Vagina (tissue), 2 donors: Measurements from ENCODE around the gene CELSR2. TPM values are rescaled to one million over a fixed set of nuclear protein-coding genes. Genes with fewer than 3 reads are reported as not detected.

Experiments
- DNase-seq, 2 donors: peaks; one replicate each; pipeline ENCODE4 v3.0.0-alpha.2; 2017; ENCODE audit errors: extremely low spot score in 2 of 2
- H3K27ac ChIP-seq: fragments of 200-600 bp; sonication (generic); one replicate; pipeline ENCODE4 v1.5.1; 2019
- H3K27me3 ChIP-seq: fragments of 200-600 bp; sonication (generic); one replicate; pipeline ENCODE4 v1.5.1; 2019
- H3K36me3 ChIP-seq, 2 donors: fragments of 200-600 bp; sonication (generic); one replicate each; pipeline ENCODE4 v1.5.1; 2017 to 2019
- H3K4me1 ChIP-seq: fragments of 200-600 bp; sonication (generic); one replicate; pipeline ENCODE4 v1.5.1; 2019
- H3K4me3 ChIP-seq, 2 donors: fragments of 200-600 bp; sonication (generic); 1 replicate in 1 of 2; 2 replicates in 1 of 2; pipeline ENCODE4 v1.5.1; 2016 to 2019
- H3K9me3 ChIP-seq: fragments of 200-600 bp; sonication (generic); one replicate; pipeline ENCODE4 v1.5.1; 2019
- CTCF ChIP-seq, 3 experiments: fragments of 450-650 bp in 2 of 3; fragments of 200-600 bp in 1 of 3; sonication (generic) in 1 of 3; IDR thresholded peaks; one replicate each; pipeline ENCODE4 v1.5.1; 2017 to 2019; ENCODE audit warnings: antibody characterized with exemption in 3 of 3, mild to moderate bottlenecking in 2 of 3, moderate library complexity in 2 of 3
- POLR2A ChIP-seq, 2 donors: fragments of 450-650 bp; IDR thresholded peaks; one replicate each; pipeline ENCODE4 v1.6.1; 2017; ENCODE audit warnings: antibody characterized with exemption in 2 of 2, mild to moderate bottlenecking in 2 of 2, moderate library complexity in 2 of 2
- POLR2AphosphoS5 ChIP-seq, 2 donors: sonication (generic); formaldehyde crosslinking; IDR thresholded peaks; one replicate each; pipeline ENCODE4 v1.9.0; 2017; ENCODE audit warnings: antibody characterized with exemption in 2 of 2, mild to moderate bottlenecking in 2 of 2, low read depth in 1 of 2; ENCODE audit not compliant: insufficient read depth in 1 of 2
- intact Hi-C: fragments of 100-400 bp; cut with DNase I; formaldehyde crosslinking; loops from one replicate; pipeline ENCODE4 v1.15.1; 2023
- total RNA-seq: library from RNA; depleted of rRNA; stranded (reverse); fragments of >200 nt; gene quantifications from one replicate; pipeline ENCODE4 v1.2.3, GENCODE V29; 2016

CELSR2 gene
- total RNA-seq, 1 donor from 2014 or later: 38.5 TPM

- peaks cover 12% of the 10 kb centered on the region for H3K4me1 ChIP-seq
- DNase-seq: no peak
- H3K27ac ChIP-seq: no peak overlapping the region
- TF ChIP-seq CTCF (IDR thresholded peaks at IDR 0.05) (no peak), POLR2AphosphoS5 (IDR thresholded peaks at IDR 0.05; ENCODE audit: insufficient read depth in 1 of 2, low read depth in 1 of 2) (no peak), POLR2A (IDR thresholded peaks at IDR 0.05) (no peak)
- H3K4me3 ChIP-seq: no peak overlapping the region
- H3K27me3 ChIP-seq: no peaks in the 10 kb centered on the region
- no peaks in the 10 kb centered on the region for H3K36me3 ChIP-seq
- intact Hi-C loops: loop anchor here (5.0 kb wide), 1 partner anchor 121 kb away; the partner anchor contains the start of gene SORT1
- no peaks in the 10 kb centered on the region for H3K9me3 ChIP-seq
Observed at GRCh38 chr1:109275706-109276345, 26.5 kb downstream of the CELSR2 start.

- Histone ChIP-seq H3K9me3 (no peaks in the 10 kb centered on the region), H3K36me3 (no peaks in the 10 kb centered on the region), H3K4me1 (peaks cover 23% of the 10 kb centered on the region), H3K27me3 (no peaks in the 10 kb centered on the region), H3K4me3 (no peak overlapping the region), H3K27ac (no peak overlapping the region)
- intact Hi-C loops: loop anchor here (5.0 kb wide), 1 partner anchor 120 kb away; the partner anchor contains the start of gene SORT1
- TF ChIP-seq POLR2AphosphoS5 (IDR thresholded peaks at IDR 0.05; ENCODE audit: insufficient read depth in 1 of 2, low read depth in 1 of 2) (no peak), POLR2A (IDR thresholded peaks at IDR 0.05) (no peak), CTCF (IDR thresholded peaks at IDR 0.05) (peak; percentile 65 to 71 (median 71))
- no peak for DNase-seq
Observed at GRCh38 chr1:109277434-109278204, 28.3 kb downstream of the CELSR2 start.

- intact Hi-C loops: loop anchor here (5.0 kb wide), 1 partner anchor 118 kb away; the partner anchor contains the start of gene SORT1
- DNase-seq: no peak
- Histone ChIP-seq H3K4me3 (no peak overlapping the region), H3K4me1 (peaks cover 26% of the 10 kb centered on the region), H3K27ac (no peak overlapping the region), H3K27me3 (no peaks in the 10 kb centered on the region), H3K9me3 (no peaks in the 10 kb centered on the region), H3K36me3 (no peaks in the 10 kb centered on the region)
- no peak for TF ChIP-seq CTCF (IDR thresholded peaks at IDR 0.05)
- no peak for TF ChIP-seq POLR2A (IDR thresholded peaks at IDR 0.05)
- no peak for TF ChIP-seq POLR2AphosphoS5 (IDR thresholded peaks at IDR 0.05; ENCODE audit: insufficient read depth in 1 of 2, low read depth in 1 of 2)
Observed at GRCh38 chr1:109279615-109280278, 30.4 kb downstream of the CELSR2 start.

DNA sequence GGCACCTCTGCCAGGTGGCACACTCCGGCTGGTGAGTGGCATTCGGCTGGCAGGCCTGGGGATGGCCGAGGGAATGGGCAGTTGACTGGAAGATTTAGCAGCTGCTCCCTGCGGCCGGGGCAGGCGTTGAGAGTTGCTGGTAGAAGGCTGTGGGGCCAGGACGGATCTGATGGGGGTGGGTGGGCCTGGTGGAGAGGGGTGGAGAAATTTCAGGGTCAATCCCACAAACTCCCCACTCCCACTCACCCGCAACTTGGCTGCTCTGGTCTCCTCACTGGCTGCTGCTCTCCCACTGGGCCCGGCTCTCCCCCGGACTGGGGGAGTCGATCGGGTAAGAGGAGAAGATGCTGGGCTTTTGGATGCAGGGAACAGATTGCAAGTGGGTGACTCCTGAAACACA lies 31.5 kb downstream of the CELSR2 start:
- no peak overlapping the region for H3K4me3 ChIP-seq
- H3K4me1 ChIP-seq: peaks cover 20% of the 10 kb centered on the region
- H3K36me3 ChIP-seq: no peaks in the 10 kb centered on the region
- intact Hi-C loops: no loop called here
- H3K27ac ChIP-seq: no peak overlapping the region
- H3K27me3 ChIP-seq: no peaks in the 10 kb centered on the region
- H3K9me3 ChIP-seq: no peaks in the 10 kb centered on the region
- no peak for TF ChIP-seq POLR2AphosphoS5 (IDR thresholded peaks at IDR 0.05; ENCODE audit: insufficient read depth in 1 of 2, low read depth in 1 of 2)
- no peak for TF ChIP-seq CTCF (IDR thresholded peaks at IDR 0.05)
- TF ChIP-seq POLR2A (IDR thresholded peaks at IDR 0.05): no peak
- no peak for DNase-seq
